H9 (cell line): ENCODE results near the gene DNAI2. TPM values are rescaled to one million over a fixed set of nuclear protein-coding genes. Genes with fewer than 3 reads are reported as not detected.
A peak's percentile ranks its signal among the peaks of the same experiment; 100 is the strongest.

ENCODE experiments used
- DNase-seq: peaks from one replicate; pipeline ENCODE4 v3.0.0-alpha.2; 2017
- H2AFZ ChIP-seq: one replicate; pipeline ENCODE4 v1.6.1; 2013; ENCODE audit warnings: mild to moderate bottlenecking, low read length, control low read depth, moderate library complexity
- H2AK5ac ChIP-seq: 2 replicates; pipeline ENCODE4 v1.6.1; 2013; ENCODE audit warnings: low read length, control low read depth, mixed read lengths; ENCODE audit not compliant: insufficient read length
- H2BK120ac ChIP-seq: one replicate; pipeline ENCODE4 v1.6.1; 2013; ENCODE audit warnings: low read depth, mild to moderate bottlenecking, low read length, control low read depth, inconsistent platforms; ENCODE audit not compliant: poor library complexity, severe bottlenecking
- H2BK12ac ChIP-seq: 2 replicates; pipeline ENCODE4 v1.6.1; 2013; ENCODE audit warnings: low read length, control low read depth, mixed read lengths, low read depth; ENCODE audit not compliant: insufficient read length
- H2BK15ac ChIP-seq: 2 replicates; pipeline ENCODE4 v1.6.1; 2013; ENCODE audit warnings: low read depth, low read length, control low read depth
- H2BK20ac ChIP-seq: one replicate; pipeline ENCODE4 v1.6.1; 2013; ENCODE audit warnings: low read depth, mild to moderate bottlenecking, low read length, control low read depth, inconsistent platforms; ENCODE audit not compliant: poor library complexity, severe bottlenecking
- H2BK5ac ChIP-seq: 2 replicates; pipeline ENCODE4 v1.6.1; 2013; ENCODE audit warnings: low read length, control low read depth, mixed read lengths; ENCODE audit not compliant: insufficient read length
- H3K14ac ChIP-seq: 2 replicates; pipeline ENCODE4 v1.6.1; 2013; ENCODE audit warnings: low read length, control low read depth; ENCODE audit not compliant: insufficient read depth
- H3K18ac ChIP-seq: 2 replicates; pipeline ENCODE4 v1.6.1; 2013; ENCODE audit warnings: low read depth, mild to moderate bottlenecking, mixed read lengths, low read length, control low read depth; ENCODE audit not compliant: insufficient read length
- H3K23ac ChIP-seq: 2 replicates; pipeline ENCODE4 v1.6.1; 2013; ENCODE audit warnings: low read length, control low read depth, mixed read lengths, low read depth; ENCODE audit not compliant: insufficient read length
- H3K23me2 ChIP-seq: 2 replicates; pipeline ENCODE4 v1.6.1; 2013; ENCODE audit warnings: low read depth, mild to moderate bottlenecking, mixed read lengths, low read length, control low read depth; ENCODE audit not compliant: insufficient read length, poor library complexity, severe bottlenecking
- H3K27ac ChIP-seq: 2 replicates; pipeline ENCODE4 v1.5.1; 2013; ENCODE audit warnings: low read length, control low read depth, mixed read lengths, low read depth; ENCODE audit not compliant: insufficient read length
- H3K27me3 ChIP-seq: 2 replicates; pipeline ENCODE4 v1.6.1; 2013; ENCODE audit warnings: low read length, control low read depth, inconsistent platforms; ENCODE audit not compliant: insufficient read depth
- H3K4ac ChIP-seq: 2 replicates; pipeline ENCODE4 v1.6.1; 2013; ENCODE audit warnings: low read depth, mild to moderate bottlenecking, control low read depth, inconsistent platforms, low read length, moderate library complexity
- H3K4me1 ChIP-seq: 2 replicates; pipeline ENCODE4 v1.6.1; 2013; ENCODE audit warnings: low read length, control low read depth, inconsistent platforms; ENCODE audit not compliant: insufficient read depth
- H3K4me2 ChIP-seq: 2 replicates; pipeline ENCODE4 v1.6.1; 2013; ENCODE audit warnings: low read length, control low read depth, mixed read lengths; ENCODE audit not compliant: insufficient read length, insufficient read depth
- H3K56ac ChIP-seq: 2 replicates; pipeline ENCODE4 v1.6.1; 2013; ENCODE audit warnings: low read depth, mild to moderate bottlenecking, mixed read lengths, low read length, control low read depth; ENCODE audit not compliant: insufficient read length
- H3K79me1 ChIP-seq: 2 replicates; pipeline ENCODE4 v1.6.1; 2013; ENCODE audit warnings: low read depth, mild to moderate bottlenecking, moderate library complexity, low read length, control low read depth, inconsistent platforms; ENCODE audit not compliant: insufficient read depth, poor library complexity, severe bottlenecking
- H3K79me2 ChIP-seq: 2 replicates; pipeline ENCODE4 v1.6.1; 2013; ENCODE audit warnings: low read length, control low read depth, inconsistent platforms; ENCODE audit not compliant: insufficient read depth
- H3K9ac ChIP-seq: 2 replicates; pipeline ENCODE4 v1.6.1; 2013; ENCODE audit warnings: low read length, control low read depth, mixed read lengths; ENCODE audit not compliant: insufficient read length; ENCODE audit errors: extremely low read depth
- H3K9me3 ChIP-seq: one replicate; pipeline ENCODE4 v1.6.1; 2013; ENCODE audit warnings: low read depth, low read length, inconsistent platforms; ENCODE audit not compliant: control insufficient read depth
- H3T11ph ChIP-seq: one replicate; pipeline ENCODE4 v1.6.1; 2013; ENCODE audit warnings: mild to moderate bottlenecking, low read length, control low read depth, inconsistent platforms
- H4K20me1 ChIP-seq: one replicate; pipeline ENCODE4 v1.6.1; 2013; ENCODE audit not compliant: control insufficient read depth, insufficient read length, insufficient read depth
- H4K5ac ChIP-seq: 2 replicates; pipeline ENCODE4 v1.6.1; 2013; ENCODE audit warnings: low read depth, mild to moderate bottlenecking, mixed read lengths, low read length, control low read depth; ENCODE audit not compliant: insufficient read length
- H4K8ac ChIP-seq: replicated peaks from 2 replicates; pipeline ENCODE4 v1.6.1; 2013; ENCODE audit warnings: low read length, control low read depth, mixed read lengths, low read depth; ENCODE audit not compliant: insufficient read length
- H4K91ac ChIP-seq: 2 replicates; pipeline ENCODE4 v1.6.1; 2013; ENCODE audit warnings: low read depth, mild to moderate bottlenecking, moderate library complexity, mixed read lengths, low read length, control low read depth; ENCODE audit not compliant: insufficient read length
- H3K27ac Mint-ChIP-seq, 3 experiments: 2 replicates in 2 of 3; 3 replicates in 1 of 3; pipeline ENCODE4 v1.8.0; 2020 to 2021; ENCODE audit warnings: mixed read lengths in 3 of 3, mild to moderate bottlenecking in 1 of 3, moderate library complexity in 1 of 3
- H3K27me3 Mint-ChIP-seq: 2 replicates; pipeline ENCODE4 v1.8.0; 2021; ENCODE audit warnings: low read depth, mild to moderate bottlenecking, moderate library complexity, mixed read lengths
- H3K36me3 Mint-ChIP-seq, 3 experiments: 2 replicates in 2 of 3; 3 replicates in 1 of 3; pipeline ENCODE4 v1.8.0; 2020 to 2021; ENCODE audit warnings: low read depth in 3 of 3, mixed read lengths in 3 of 3; ENCODE audit not compliant: insufficient read depth in 1 of 3
- H3K4me1 Mint-ChIP-seq, 2 experiments: 2 replicates each; pipeline ENCODE4 v1.8.0; 2020; ENCODE audit warnings: mixed read lengths in 2 of 2
- H3K4me3 Mint-ChIP-seq, 2 experiments: 2 replicates in 1 of 2; 3 replicates in 1 of 2; pipeline ENCODE4 v1.8.0; 2020 to 2021; ENCODE audit warnings: mild to moderate bottlenecking in 2 of 2, mixed read lengths in 2 of 2, moderate library complexity in 1 of 2
- H3K9me3 Mint-ChIP-seq, 2 experiments: 2 replicates in 1 of 2; 3 replicates in 1 of 2; pipeline ENCODE4 v1.8.0; 2020; ENCODE audit warnings: mild to moderate bottlenecking in 2 of 2, mixed read lengths in 2 of 2, moderate library complexity in 1 of 2
- WGBS: extraction: QIAGEN DNeasy Blood & Tissue Kit; methylation state at CpG from one replicate; pipeline ENCODE4 v1.1.7; 2013; ENCODE audit warnings: missing lambda C conversion rate, low lambda C conversion rate, mixed read lengths; ENCODE audit not compliant: insufficient read length; ENCODE audit errors: extremely low coverage; 5-methylcytosine and 5-hydroxymethylcytosine counted together
- total RNA-seq: library from RNA; stranded (reverse); gene quantifications from 2 replicates; pipeline ENCODE4 v1.2.1, GENCODE V29; 2021
- TF ChIP-seq, protein P1 (sequence below): fragments of 200-600 bp; sonication (generic); conservative IDR thresholded peaks from 3 replicates; pipeline ENCODE4 v1.8.0; 2021; ENCODE audit warnings: antibody characterized with exemption, mild to moderate bottlenecking

DNAI2 gene
- total RNA-seq, 1 experiment from 2014 or later = not detected

DNA sequence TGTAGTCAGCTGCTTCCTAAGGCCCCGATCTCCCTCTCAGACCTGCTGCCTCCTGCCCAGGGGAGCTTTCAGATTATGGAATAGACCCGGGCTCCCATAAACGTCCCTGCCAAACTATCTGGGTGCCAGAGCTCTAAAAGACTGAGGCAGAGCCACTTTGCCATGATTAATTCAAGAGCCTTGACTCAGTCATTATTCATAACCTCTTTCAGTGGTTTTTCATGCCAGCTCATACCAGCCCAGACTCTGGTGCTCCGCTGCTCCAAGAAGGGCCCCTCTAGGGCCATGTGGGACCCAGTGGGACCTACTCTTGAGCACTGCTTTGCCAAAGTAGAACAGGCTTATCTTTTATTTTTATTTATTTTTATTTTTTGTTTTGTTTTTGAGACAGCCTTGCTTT, 23.9 kb downstream of the DNAI2 start:
- Mint-ChIP-seq H3K27ac (peak overlapping the region in 1 of 3 experiments; percentile 23; a peak in 1 of 7 replicates), H3K27me3 (peaks cover 33% of the 10 kb centered on the region), H3K4me1 (0 out of 4 replicates have a peak, but pooled peaks cover 0 to 1% of the 10 kb centered on the region in 2 experiments), H3K4me3 (no peak overlapping the region), H3K36me3 (no peaks in the 10 kb centered on the region; a peak in 1 of 7 replicates), H3K9me3 (peaks cover 2 to 4% of the 10 kb centered on the region in 2 experiments; a peak in 2 of 5 replicates)
- H3K27me3 ChIP-seq = no peaks in the 10 kb centered on the region
- H3K18ac ChIP-seq = no peak overlapping the region
- DNase-seq = no peak
- no peak overlapping the region for H2BK20ac ChIP-seq
- H2BK5ac ChIP-seq = no peak overlapping the region
- no peak overlapping the region for H2AK5ac ChIP-seq
- H3K79me1 ChIP-seq = no peaks in the 10 kb centered on the region
- H2AFZ ChIP-seq = no peak overlapping the region
- H3K9me3 ChIP-seq = no peaks in the 10 kb centered on the region
- no peaks in the 10 kb centered on the region for H3K79me2 ChIP-seq
- H4K20me1 ChIP-seq = no peaks in the 10 kb centered on the region
- TF ChIP-seq, protein P1, sequence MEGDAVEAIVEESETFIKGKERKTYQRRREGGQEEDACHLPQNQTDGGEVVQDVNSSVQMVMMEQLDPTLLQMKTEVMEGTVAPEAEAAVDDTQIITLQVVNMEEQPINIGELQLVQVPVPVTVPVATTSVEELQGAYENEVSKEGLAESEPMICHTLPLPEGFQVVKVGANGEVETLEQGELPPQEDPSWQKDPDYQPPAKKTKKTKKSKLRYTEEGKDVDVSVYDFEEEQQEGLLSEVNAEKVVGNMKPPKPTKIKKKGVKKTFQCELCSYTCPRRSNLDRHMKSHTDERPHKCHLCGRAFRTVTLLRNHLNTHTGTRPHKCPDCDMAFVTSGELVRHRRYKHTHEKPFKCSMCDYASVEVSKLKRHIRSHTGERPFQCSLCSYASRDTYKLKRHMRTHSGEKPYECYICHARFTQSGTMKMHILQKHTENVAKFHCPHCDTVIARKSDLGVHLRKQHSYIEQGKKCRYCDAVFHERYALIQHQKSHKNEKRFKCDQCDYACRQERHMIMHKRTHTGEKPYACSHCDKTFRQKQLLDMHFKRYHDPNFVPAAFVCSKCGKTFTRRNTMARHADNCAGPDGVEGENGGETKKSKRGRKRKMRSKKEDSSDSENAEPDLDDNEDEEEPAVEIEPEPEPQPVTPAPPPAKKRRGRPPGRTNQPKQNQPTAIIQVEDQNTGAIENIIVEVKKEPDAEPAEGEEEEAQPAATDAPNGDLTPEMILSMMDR = no peak
- H2BK120ac ChIP-seq = no peak overlapping the region
- H2BK15ac ChIP-seq = no peak overlapping the region
- no peak overlapping the region for H2BK12ac ChIP-seq
- WGBS = no CpG with 5 or more reads among the region's 4 CpGs
- H3K4me1 ChIP-seq = no peaks in the 10 kb centered on the region
- no peak overlapping the region for H3K27ac ChIP-seq
- H3T11ph ChIP-seq = no peak overlapping the region
- no peak overlapping the region for H3K23ac ChIP-seq
- no peak overlapping the region for H3K4me2 ChIP-seq
- H3K14ac ChIP-seq = no peak overlapping the region
- H3K23me2 ChIP-seq = no peaks in the 10 kb centered on the region
- no peak overlapping the region for H3K4ac ChIP-seq
- H3K56ac ChIP-seq = no peak overlapping the region
- no peak overlapping the region for H4K8ac ChIP-seq
- H4K5ac ChIP-seq = no peak overlapping the region
- no peak overlapping the region for H3K9ac ChIP-seq
- no peak overlapping the region for H4K91ac ChIP-seq
